K562 (cell line): Measurements from ENCODE around the gene TSPAN16. TPM values are rescaled to one million over a fixed set of nuclear protein-coding genes. Genes with fewer than 3 reads are reported as not detected.

Source experiments
- ATAC-seq: fragments of 200-7000 bp; cut with Tn5 transposase; 3 replicates; pipeline ENCODE4 v1.9.1; 2020; ENCODE audit warnings: moderate library complexity
- BruUV-seq: library from RNA; stranded (reverse); fragments of 400-500 nt; replicated peaks from 2 replicates; lab custom pipeline; 2021; lab: Mats Ljungman, UMichigan
- CTCF ChIA-PET: fragments of 300-600 bp; formaldehyde crosslinking; extraction: SDS; loops from one replicate; lab custom pipeline; 2021; ENCODE audit warnings: low intra/inter-chr PET ratio; lab: Yijun Ruan, JAX
- POLR2A ChIA-PET: fragments of 300-600, 350-650 bp; sonication (Branson Sonifier 250); formaldehyde crosslinking; extraction: SDS; loops from one replicate; lab custom pipeline; 2021; ENCODE audit warnings: antibody characterized with exemption, inconsistent platforms; lab: Yijun Ruan, JAX
- DNase-seq, 4 experiments: peaks; one replicate each; pipeline versions ENCODE4 v3.0.0 to v3.0.0-alpha.2; 2011 to 2018; ENCODE audit warnings: low spot score in 3 of 4, mixed read lengths in 3 of 4; ENCODE audit errors: extremely low read depth in 1 of 4
- FAIRE-seq: peaks from 2 replicates; lab custom pipeline; 2011; peaks lifted over from hg19 to GRCh38; lab: Jason Lieb, UNC
- H2AFZ ChIP-seq: 2 replicates; pipeline ENCODE4 v1.6.0; 2011; ENCODE audit warnings: low read depth, low read length, control low read depth, inconsistent platforms
- H3K27ac ChIP-seq: fragments of 200-600 bp; 3 replicates; pipeline ENCODE4 v1.8.0; 2011; ENCODE audit warnings: low read depth, mild to moderate bottlenecking, control low read depth, inconsistent platforms, low read length, moderate library complexity, mixed read lengths; ENCODE audit errors: extremely low read depth
- H3K27me3 ChIP-seq, 2 experiments: fragments of 300-600 bp in 1 of 2; 2 replicates in 1 of 2; 3 replicates in 1 of 2; pipeline versions ENCODE4 v1.6.0 to v1.8.0; 2011; ENCODE audit warnings: inconsistent platforms in 2 of 2, low read length in 2 of 2, mild to moderate bottlenecking in 1 of 2, mixed read lengths in 1 of 2, moderate library complexity in 1 of 2; ENCODE audit not compliant: control insufficient read depth in 2 of 2, insufficient read depth in 2 of 2
- H3K36me3 ChIP-seq: fragments of 300-600 bp; 3 replicates; pipeline ENCODE4 v1.8.0; 2011; ENCODE audit warnings: mild to moderate bottlenecking, low read length, inconsistent platforms; ENCODE audit not compliant: control insufficient read depth, insufficient read depth
- H3K4me1 ChIP-seq, 2 experiments: fragments of 200-600 bp in 1 of 2; replicated peaks in 1 of 2; 2 replicates in 1 of 2; 3 replicates in 1 of 2; pipeline versions ENCODE4 v1.5.1 to v1.8.0; 2011; ENCODE audit warnings: inconsistent platforms in 2 of 2, low read length in 2 of 2, mild to moderate bottlenecking in 1 of 2, mixed read lengths in 1 of 2, moderate library complexity in 1 of 2; ENCODE audit not compliant: control insufficient read depth in 2 of 2, insufficient read depth in 2 of 2
- H3K4me2 ChIP-seq: 2 replicates; pipeline ENCODE4 v1.6.1; 2011; ENCODE audit warnings: low read length, control low read depth, inconsistent platforms, mixed read lengths; ENCODE audit not compliant: insufficient read depth
- H3K4me3 ChIP-seq: fragments of 200-600 bp; sonication (generic), shearing (Covaris generic); 2 replicates; pipeline ENCODE4 v1.5.1; 2016; ENCODE audit warnings: control low read depth, inconsistent platforms
- H3K79me2 ChIP-seq: fragments of 200-600 bp; 3 replicates; pipeline ENCODE4 v1.8.0; 2011; ENCODE audit warnings: low read length, inconsistent platforms; ENCODE audit not compliant: control insufficient read depth, insufficient read depth
- H3K9ac ChIP-seq, 2 experiments: 2 replicates each; pipeline versions ENCODE4 v1.6.0 to v1.6.1; 2011; ENCODE audit warnings: low read depth in 2 of 2, low read length in 2 of 2, control low read depth in 1 of 2, inconsistent platforms in 1 of 2, mild to moderate bottlenecking in 1 of 2, mixed read lengths in 1 of 2; ENCODE audit not compliant: insufficient read depth in 1 of 2
- H3K9me1 ChIP-seq: one replicate; pipeline ENCODE4 v1.6.0; 2011; ENCODE audit warnings: inconsistent platforms, mild to moderate bottlenecking, low read length, moderate library complexity; ENCODE audit not compliant: control insufficient read depth, insufficient read depth
- H3K9me3 ChIP-seq: replicated peaks from 2 replicates; pipeline ENCODE4 v1.5.1; 2011; ENCODE audit warnings: low read depth, low read length, inconsistent platforms; ENCODE audit not compliant: control insufficient read depth, insufficient read depth
- H4K20me1 ChIP-seq: replicated peaks from 2 replicates; pipeline ENCODE4 v1.6.1; 2011; ENCODE audit warnings: low read length, inconsistent platforms, mixed read lengths; ENCODE audit not compliant: control insufficient read depth, insufficient read depth
- ATF7 ChIP-seq: fragments of 450-650 bp; IDR thresholded peaks from 2 replicates; pipeline ENCODE4 v1.7.1; 2014; ENCODE audit warnings: mild to moderate bottlenecking, moderate library complexity
- BCOR ChIP-seq: fragments of 450-650 bp; IDR thresholded peaks from 2 replicates; pipeline ENCODE4 v1.6.1; 2016
- FUS ChIP-seq: fragments of 200-400 bp; formaldehyde crosslinking; optimal IDR thresholded peaks from 2 replicates; pipeline ENCODE3; 2017; ENCODE audit warnings: low read depth, low read length
- GABPB2 ChIP-seq: fragments of 250-450 bp; sonication (Bioruptor Pico); conservative IDR thresholded peaks from 2 replicates; pipeline ENCODE4 v1.5.1; 2021; ENCODE audit warnings: mild to moderate bottlenecking
- JUN ChIP-seq, 2 experiments: sonication (generic) in 1 of 2; formaldehyde crosslinking in 1 of 2; IDR thresholded peaks; 2 replicates each; pipeline versions ENCODE4 v1.6.1 to v1.8.0; 2012 to 2022; ENCODE audit warnings: borderline replicate concordance in 2 of 2, mild to moderate bottlenecking in 2 of 2, improper control_type of control experiment in 1 of 2, low read depth in 1 of 2, low read length in 1 of 2, missing genetic modification reagents in 1 of 2
- JUND ChIP-seq, 2 experiments: IDR thresholded peaks; 2 replicates in 1 of 2; 3 replicates in 1 of 2; pipeline ENCODE4 v1.6.1; 2011; ENCODE audit warnings: borderline replicate concordance in 2 of 2, low read depth in 2 of 2, low read length in 2 of 2, improper control_type of control experiment in 1 of 2, missing biosample characterization in 1 of 2, missing genetic modification characterization in 1 of 2, missing genetic modification reagents in 1 of 2
- POLR3A ChIP-seq: IDR thresholded peaks from 2 replicates; pipeline ENCODE4 v1.6.1; 2011; ENCODE audit warnings: borderline replicate concordance, mild to moderate bottlenecking, moderate library complexity; ENCODE audit not compliant: insufficient read length, insufficient read depth; ENCODE audit errors: extremely low read depth
- RBM25 ChIP-seq: fragments of 200-400 bp; formaldehyde crosslinking; IDR thresholded peaks from 2 replicates; pipeline ENCODE4 v1.6.1; 2018; ENCODE audit warnings: low read length, low read depth, moderate library complexity; ENCODE audit not compliant: severe bottlenecking
- SMARCA5 ChIP-seq: fragments of 450-650 bp; IDR thresholded peaks from 2 replicates; pipeline ENCODE4 v1.6.1; 2016
- TBP ChIP-seq: optimal IDR thresholded peaks from 2 replicates; pipeline ENCODE3; 2011; ENCODE audit warnings: low read depth, low read length, improper control_type of control experiment
- ZKSCAN8 ChIP-seq: fragments of 200-800 bp; sonication (Bioruptor generic); IDR thresholded peaks from 2 replicates; pipeline ENCODE4 v1.6.1; 2016; ENCODE audit warnings: missing genetic modification characterization, missing compliant biosample characterization
- ZNF140 ChIP-seq: fragments of 250-450 bp; sonication (Bioruptor Pico); IDR thresholded peaks from 2 replicates; pipeline ENCODE4 v1.8.0; 2021; ENCODE audit warnings: moderate library complexity, mild to moderate bottlenecking, inconsistent platforms
- ZNF282 ChIP-seq: sonication (generic); formaldehyde crosslinking; IDR thresholded peaks from 2 replicates; pipeline ENCODE4 v1.8.1; 2023; ENCODE audit warnings: missing genetic modification reagents
- ZNF384 ChIP-seq: IDR thresholded peaks from 2 replicates; pipeline ENCODE4 v1.6.1; 2012; ENCODE audit warnings: low read depth, low read length, improper control_type of control experiment
- ZNF79 ChIP-seq: fragments of 250-450 bp; sonication (Bioruptor Pico); IDR thresholded peaks from 2 replicates; pipeline ENCODE4 v1.4.0; 2020; ENCODE audit warnings: low read depth, mild to moderate bottlenecking, moderate library complexity
- WGBS: fragments of 100-300 bp; shearing (Covaris generic); methylation state at CpG from one replicate; pipeline ENCODE4 v1.1.6; 2016; ENCODE audit warnings: low coverage, mixed read lengths; ENCODE audit not compliant: insufficient coverage; ENCODE audit errors: missing lambda C conversion rate; 5-methylcytosine and 5-hydroxymethylcytosine counted together
- in situ Hi-C: fragments of 300-500 bp; cut with MboI; formaldehyde crosslinking; loops from 4 replicates; pipeline ENCODE4 v1.15.0; 2018; ENCODE audit warnings: inconsistent platforms, mixed read lengths
- intact Hi-C: fragments of 100-400 bp; cut with micrococcal nuclease; formaldehyde crosslinking; loops from 2 replicates; pipeline ENCODE4 v1.14.2; 2022
- polyA plus RNA-seq, 8 experiments: library from polyadenylated mRNA; depleted of rRNA in 4 of 8; stranded (reverse) in 5 of 8; unstranded in 3 of 8; fragments of >200 nt; fragmentation: Nextera tagmentation in 2 of 8; fragmentation: Illumina TruSeq in 1 of 8; extraction: Ambion mirVana in 2 of 8; extraction: Trizol in 1 of 8; gene quantifications; 2 replicates each; pipeline versions ENCODE4 v1.2.1 to v1.2.3, GENCODE V29; 2011 to 2014; ENCODE audit warnings: inconsistent platforms in 1 of 8, missing spikeins in 1 of 8
- total RNA-seq, 7 experiments: library from RNA; depleted of rRNA in 6 of 7; stranded (reverse); fragments of >200 nt in 6 of 7; fragmentation: Illumina TruSeq in 2 of 7; extraction: Trizol in 2 of 7; gene quantifications; 2 replicates each; pipeline versions ENCODE4 v1.2.1 to v1.2.3, GENCODE V29; 2011 to 2021; ENCODE audit warnings: low replicate concordance in 1 of 7
- TF ChIP-seq, protein P1 (sequence below): fragments of 450-650 bp; IDR thresholded peaks from 2 replicates; pipeline ENCODE4 v1.6.1; 2016; ENCODE audit warnings: missing biosample characterization, missing genetic modification characterization
- TF ChIP-seq, protein P2 (sequence below): fragments of 250-450 bp; sonication (Bioruptor Pico); IDR thresholded peaks from 2 replicates; pipeline ENCODE4 v1.5.0; 2021
- TF ChIP-seq, protein P3 (sequence below): fragments of 450-650 bp; formaldehyde crosslinking; IDR thresholded peaks from 2 replicates; pipeline ENCODE4 v1.4.0; 2022; ENCODE audit warnings: mild to moderate bottlenecking, moderate library complexity
- TF ChIP-seq, protein P4 (sequence below): fragments of 450-650 bp; IDR thresholded peaks from 2 replicates; pipeline ENCODE4 v1.6.1; 2016

Gene TSPAN16
- total and polyA plus RNA-seq, 9 of the 15 experiments (the other 6 are each of a cell fraction or from before 2014, with no cell fraction given) = not detected

DNA sequence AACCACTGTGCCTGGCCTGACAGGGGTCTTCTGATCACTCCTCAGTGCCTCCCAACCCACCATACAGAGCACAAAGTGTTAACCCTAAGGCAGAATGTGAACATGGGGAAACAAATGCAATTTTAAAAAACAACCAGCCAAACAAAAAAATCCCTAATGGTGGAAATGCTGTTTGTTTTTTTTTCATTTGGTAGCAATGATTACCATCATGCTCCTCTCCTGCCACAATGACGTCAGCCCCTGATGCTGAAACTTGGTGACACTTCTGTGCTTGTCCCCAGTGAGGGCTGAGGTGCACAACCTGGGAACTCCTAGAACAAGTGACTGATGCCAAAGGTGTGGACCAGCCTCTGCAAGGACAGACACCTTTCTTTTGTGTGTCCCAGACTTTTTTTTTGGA is 4.0 kb upstream of the TSPAN16 start:
- intact Hi-C loops (loop anchor here (5.0 to 10.0 kb wide), 2 partner anchors 90 to 193 kb away; partner anchors contain the start of genes ELAVL3 and EPOR), in situ Hi-C loops (no loop called here)
- no TSS peak for BruUV-seq
- 0% methylated on average over 1 of the region's 1 CpG for WGBS
- POLR2A ChIA-PET = no interaction called here
- H2AFZ ChIP-seq = no peak overlapping the region
- no peak overlapping the region for H3K27ac ChIP-seq
- 0 out of 2 replicates have a peak, but pooled peaks cover 2% of the 10 kb centered on the region for H4K20me1 ChIP-seq
- FAIRE-seq (no peak), DNase-seq (peak in 1 of 4 experiments; percentile 14), ATAC-seq (no peak)
- CTCF ChIA-PET = no interaction called here
- peaks cover 0 to 14% of the 10 kb centered on the region in 2 experiments; a peak in 3 of 5 replicates for H3K4me1 ChIP-seq
- H3K9me3 ChIP-seq = no peaks in the 10 kb centered on the region
- no peak overlapping the region for H3K9ac ChIP-seq
- no peaks in the 10 kb centered on the region for H3K79me2 ChIP-seq
- no peak overlapping the region for H3K4me2 ChIP-seq
- no peaks in the 10 kb centered on the region for H3K9me1 ChIP-seq
- no peaks in the 10 kb centered on the region for H3K36me3 ChIP-seq
- H3K4me3 ChIP-seq = no peak overlapping the region
- H3K27me3 ChIP-seq = peaks cover 5 to 17% of the 10 kb centered on the region in 2 experiments; a peak in 3 of 5 replicates
- TF ChIP-seq ATF7 (peak; percentile 95), ZKSCAN8 (no peak), ZNF384 (peak; percentile 76), RBM25 (peak; percentile 80), GABPB2 (CRISPR knock-in tag) (no peak), JUN (IDR thresholded peaks at IDR 0.05; ENCODE audit: borderline replicate concordance, low read depth, low read length) (peak; percentile 33; the same call in 1 of the 2 replicates), JUN (CRISPR knock-in tag; IDR thresholded peaks at IDR 0.05; ENCODE audit: borderline replicate concordance) (no peak), SMARCA5 (0 out of 2 replicates have a peak, but pooled peaks have one; percentile 46), ZNF282 (CRISPR knock-in tag) (no peak), POLR3A (no peak), FUS (no peak), ZNF79 (peak; percentile 100), TBP (no peak), ZNF140 (CRISPR knock-in tag) (no peak), JUND (IDR thresholded peaks at IDR 0.05; ENCODE audit: borderline replicate concordance, low read depth, low read length) (peak; percentile 76), JUND (tag; IDR thresholded peaks at IDR 0.05; ENCODE audit: borderline replicate concordance, low read depth, low read length) (peak; percentile 76), BCOR (peak; percentile 45; the same call in 1 of the 2 replicates)
- TF ChIP-seq, protein P1, sequence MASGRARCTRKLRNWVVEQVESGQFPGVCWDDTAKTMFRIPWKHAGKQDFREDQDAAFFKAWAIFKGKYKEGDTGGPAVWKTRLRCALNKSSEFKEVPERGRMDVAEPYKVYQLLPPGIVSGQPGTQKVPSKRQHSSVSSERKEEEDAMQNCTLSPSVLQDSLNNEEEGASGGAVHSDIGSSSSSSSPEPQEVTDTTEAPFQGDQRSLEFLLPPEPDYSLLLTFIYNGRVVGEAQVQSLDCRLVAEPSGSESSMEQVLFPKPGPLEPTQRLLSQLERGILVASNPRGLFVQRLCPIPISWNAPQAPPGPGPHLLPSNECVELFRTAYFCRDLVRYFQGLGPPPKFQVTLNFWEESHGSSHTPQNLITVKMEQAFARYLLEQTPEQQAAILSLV (tag) = no peak
- TF ChIP-seq, protein P2, sequence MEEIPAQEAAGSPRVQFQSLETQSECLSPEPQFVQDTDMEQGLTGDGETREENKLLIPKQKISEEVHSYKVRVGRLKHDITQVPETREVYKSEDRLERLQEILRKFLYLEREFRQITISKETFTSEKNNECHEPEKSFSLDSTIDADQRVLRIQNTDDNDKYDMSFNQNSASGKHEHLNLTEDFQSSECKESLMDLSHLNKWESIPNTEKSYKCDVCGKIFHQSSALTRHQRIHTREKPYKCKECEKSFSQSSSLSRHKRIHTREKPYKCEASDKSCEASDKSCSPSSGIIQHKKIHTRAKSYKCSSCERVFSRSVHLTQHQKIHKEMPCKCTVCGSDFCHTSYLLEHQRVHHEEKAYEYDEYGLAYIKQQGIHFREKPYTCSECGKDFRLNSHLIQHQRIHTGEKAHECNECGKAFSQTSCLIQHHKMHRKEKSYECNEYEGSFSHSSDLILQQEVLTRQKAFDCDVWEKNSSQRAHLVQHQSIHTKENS (CRISPR knock-in tag) = no peak
- TF ChIP-seq, protein P3, sequence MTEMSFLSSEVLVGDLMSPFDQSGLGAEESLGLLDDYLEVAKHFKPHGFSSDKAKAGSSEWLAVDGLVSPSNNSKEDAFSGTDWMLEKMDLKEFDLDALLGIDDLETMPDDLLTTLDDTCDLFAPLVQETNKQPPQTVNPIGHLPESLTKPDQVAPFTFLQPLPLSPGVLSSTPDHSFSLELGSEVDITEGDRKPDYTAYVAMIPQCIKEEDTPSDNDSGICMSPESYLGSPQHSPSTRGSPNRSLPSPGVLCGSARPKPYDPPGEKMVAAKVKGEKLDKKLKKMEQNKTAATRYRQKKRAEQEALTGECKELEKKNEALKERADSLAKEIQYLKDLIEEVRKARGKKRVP (CRISPR knock-in tag) = no peak
- TF ChIP-seq, protein P4, sequence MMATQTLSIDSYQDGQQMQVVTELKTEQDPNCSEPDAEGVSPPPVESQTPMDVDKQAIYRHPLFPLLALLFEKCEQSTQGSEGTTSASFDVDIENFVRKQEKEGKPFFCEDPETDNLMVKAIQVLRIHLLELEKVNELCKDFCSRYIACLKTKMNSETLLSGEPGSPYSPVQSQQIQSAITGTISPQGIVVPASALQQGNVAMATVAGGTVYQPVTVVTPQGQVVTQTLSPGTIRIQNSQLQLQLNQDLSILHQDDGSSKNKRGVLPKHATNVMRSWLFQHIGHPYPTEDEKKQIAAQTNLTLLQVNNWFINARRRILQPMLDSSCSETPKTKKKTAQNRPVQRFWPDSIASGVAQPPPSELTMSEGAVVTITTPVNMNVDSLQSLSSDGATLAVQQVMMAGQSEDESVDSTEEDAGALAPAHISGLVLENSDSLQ = no peak
